Caco-2 (cell line): ENCODE measurements around the gene ELMO3. TPM values are rescaled to one million over a fixed set of nuclear protein-coding genes. Genes with fewer than 3 reads are reported as not detected.

ENCODE experiments used
- BruUV-seq: library from RNA; stranded (reverse); fragments of 400-500 nt; replicated peaks from 2 replicates; lab custom pipeline; 2021; lab: Mats Ljungman, UMichigan
- CTCF ChIA-PET: fragments of 300-600 bp; sonication (Branson Sonifier 250); formaldehyde crosslinking; loops from one replicate; lab custom pipeline; 2022; ENCODE audit warnings: antibody characterized with exemption; lab: Charles Lee
- POLR2A ChIA-PET: fragments of 300-600 bp; sonication (Branson Sonifier 250); formaldehyde crosslinking; loops from one replicate; lab custom pipeline; 2022; ENCODE audit warnings: antibody characterized with exemption; lab: Charles Lee
- DNase-seq, 2 experiments: peaks; one replicate each; pipeline versions ENCODE4 v3.0.0 to v3.0.0-alpha.2; 2020 to 2022
- H3K27me3 ChIP-seq: replicated peaks from 2 replicates; pipeline ENCODE4 v1.6.0; 2011; ENCODE audit warnings: low read length; ENCODE audit not compliant: control insufficient read depth, insufficient read depth
- H3K36me3 ChIP-seq: 2 replicates; pipeline ENCODE4 v1.5.1; 2011; ENCODE audit warnings: low read length; ENCODE audit not compliant: control insufficient read depth, insufficient read depth
- H3K4me1 ChIP-seq: fragments of 250-450 bp; sonication (Bioruptor Pico); 2 replicates; pipeline ENCODE4 v1.5.1; 2020; ENCODE audit warnings: mild to moderate bottlenecking
- H3K4me3 ChIP-seq: 2 replicates; pipeline ENCODE4 v1.5.1; 2011; ENCODE audit warnings: low read depth, mild to moderate bottlenecking, control low read depth, low read length
- H3K9me3 ChIP-seq: fragments of 250-450 bp; sonication (Bioruptor Pico); 2 replicates; pipeline ENCODE4 v1.5.1; 2020; ENCODE audit warnings: mild to moderate bottlenecking, moderate library complexity
- H3K27ac Mint-ChIP-seq: one replicate; pipeline ENCODE4 v1.8.0; 2022; ENCODE audit warnings: mixed read lengths; ENCODE audit not compliant: unreplicated experiment
- H3K27me3 Mint-ChIP-seq: one replicate; pipeline ENCODE4 v1.8.0; 2022; ENCODE audit warnings: mixed read lengths; ENCODE audit not compliant: insufficient read depth, unreplicated experiment
- H3K36me3 Mint-ChIP-seq: one replicate; pipeline ENCODE4 v1.8.0; 2022; ENCODE audit warnings: mild to moderate bottlenecking, mixed read lengths; ENCODE audit not compliant: insufficient read depth, unreplicated experiment
- H3K4me1 Mint-ChIP-seq: one replicate; pipeline ENCODE4 v1.8.0; 2022; ENCODE audit warnings: low read depth, mixed read lengths; ENCODE audit not compliant: unreplicated experiment
- H3K4me3 Mint-ChIP-seq: one replicate; pipeline ENCODE4 v1.8.0; 2022; ENCODE audit warnings: mild to moderate bottlenecking, moderate library complexity, mixed read lengths; ENCODE audit not compliant: unreplicated experiment
- H3K9me3 Mint-ChIP-seq: one replicate; pipeline ENCODE4 v1.8.0; 2022; ENCODE audit warnings: mixed read lengths; ENCODE audit not compliant: unreplicated experiment
- CTCF ChIP-seq, 2 experiments: fragments of 200-600 bp in 1 of 2; IDR thresholded peaks; 1 replicate in 1 of 2; 2 replicates in 1 of 2; pipeline versions ENCODE4 v1.5.1 to v1.8.0; 2011 to 2022; ENCODE audit warnings: antibody characterized with exemption in 1 of 2, control low read depth in 1 of 2, inconsistent platforms in 1 of 2, low read depth in 1 of 2, low read length in 1 of 2, mild to moderate bottlenecking in 1 of 2, moderate library complexity in 1 of 2; ENCODE audit not compliant: insufficient read depth in 1 of 2, severe bottlenecking in 1 of 2, unreplicated experiment in 1 of 2
- intact Hi-C: fragments of 100-400 bp; cut with micrococcal nuclease; formaldehyde crosslinking; loops from one replicate; pipeline ENCODE4 v1.10.0; 2022; ENCODE audit not compliant: unreplicated experiment
- total RNA-seq: library from RNA; stranded (reverse); gene quantifications from 2 replicates; pipeline ENCODE4 v1.2.3, GENCODE V29; 2022

The ELMO3 gene
- total RNA-seq, 1 experiment from 2014 or later, result 27.8 TPM

- Mint-ChIP-seq H3K27me3 (no peaks in the 10 kb centered on the region), H3K9me3 (no peaks in the 10 kb centered on the region), H3K36me3 (peaks cover 40% of the 10 kb centered on the region), H3K27ac (peak overlapping the region; percentile 9), H3K4me3 (no peak overlapping the region), H3K4me1 (peaks cover 8% of the 10 kb centered on the region)
- Histone ChIP-seq H3K36me3 (peaks cover 3% of the 10 kb centered on the region; the same call in 1 of the 2 replicates), H3K4me3 (no peak overlapping the region), H3K4me1 (peaks cover 12% of the 10 kb centered on the region; the same call in 1 of the 2 replicates), H3K9me3 (no peaks in the 10 kb centered on the region), H3K27me3 (no peaks in the 10 kb centered on the region)
- ChIA-PET CTCF (interaction anchor here (0.5 kb wide), 1 partner anchor 40 kb away, joined by 5 read pairs; no protein-coding TSS in a partner anchor), POLR2A (no interaction called here)
- intact Hi-C loops, result no loop called here
- no peak for DNase-seq
- TF ChIP-seq CTCF (IDR thresholded peaks at IDR 0.05; ENCODE audit: insufficient read depth in 1 of 2, low read depth in 1 of 2, low read length in 1 of 2, severe bottlenecking in 1 of 2, unreplicated experiment in 1 of 2), result no peak
- BruUV-seq, result no TSS peak
Observed at GRCh38 chr16:67206129-67206837, 7.4 kb downstream of the ELMO3 start.

GRCh38 chr16:67206838-67207248, 7.9 kb downstream of the ELMO3 start:
- H3K36me3 Mint-ChIP-seq, result peaks cover 38% of the 10 kb centered on the region
- H3K27ac Mint-ChIP-seq, result peak overlapping the region; percentile 9
- POLR2A ChIA-PET, result no interaction called here
- CTCF ChIA-PET, result interaction anchor here (0.5 kb wide), 1 partner anchor 40 kb away, joined by 5 read pairs; no protein-coding TSS in a partner anchor
- DNase-seq, result no peak
- Histone ChIP-seq H3K9me3 (no peaks in the 10 kb centered on the region), H3K27me3 (no peaks in the 10 kb centered on the region), H3K36me3 (no peaks in the 10 kb centered on the region; the same call in 1 of the 2 replicates), H3K4me1 (peaks cover 12% of the 10 kb centered on the region; the same call in 1 of the 2 replicates), H3K4me3 (no peak overlapping the region)
- no peak overlapping the region for H3K4me3 Mint-ChIP-seq
- no TSS peak for BruUV-seq
- intact Hi-C loops, result no loop called here
- H3K9me3 Mint-ChIP-seq, result no peaks in the 10 kb centered on the region
- H3K4me1 Mint-ChIP-seq, result peaks cover 8% of the 10 kb centered on the region
- H3K27me3 Mint-ChIP-seq, result no peaks in the 10 kb centered on the region
- TF ChIP-seq CTCF (IDR thresholded peaks at IDR 0.05; ENCODE audit: insufficient read depth in 1 of 2, low read depth in 1 of 2, low read length in 1 of 2, severe bottlenecking in 1 of 2, unreplicated experiment in 1 of 2), result no peak

GRCh38 chr16:67207249-67208091, 8.5 kb downstream of the ELMO3 start:
- Histone ChIP-seq H3K27me3 (no peaks in the 10 kb centered on the region), H3K9me3 (no peaks in the 10 kb centered on the region), H3K36me3 (no peaks in the 10 kb centered on the region; the same call in 1 of the 2 replicates), H3K4me3 (no peak overlapping the region), H3K4me1 (peaks cover 12% of the 10 kb centered on the region; the same call in 1 of the 2 replicates)
- CTCF ChIA-PET, result interaction anchor here (2.6 kb wide), 1 partner anchor 9 kb away, joined by 9 read pairs; the partner anchor contains the start of gene ELMO3
- Mint-ChIP-seq H3K4me1 (peaks cover 8% of the 10 kb centered on the region), H3K4me3 (no peak overlapping the region), H3K27ac (peak overlapping the region; percentile 9), H3K27me3 (no peaks in the 10 kb centered on the region), H3K9me3 (no peaks in the 10 kb centered on the region), H3K36me3 (peaks cover 31% of the 10 kb centered on the region)
- POLR2A ChIA-PET, result interaction anchor here (1.4 kb wide), 1 partner anchor 19 kb away, joined by 3 read pairs; the partner anchor contains the start of gene TMEM208
- intact Hi-C loops, result no loop called here
- no peak for TF ChIP-seq CTCF (IDR thresholded peaks at IDR 0.05; ENCODE audit: insufficient read depth in 1 of 2, low read depth in 1 of 2, low read length in 1 of 2, severe bottlenecking in 1 of 2, unreplicated experiment in 1 of 2)
- no peak for DNase-seq
- BruUV-seq, result no TSS peak
